GM12878 (cell line): ENCODE measurements around the gene VEPH1.

Experiments used
- CEBPB ChIP-seq, 2 experiments: fragments of 150-350 bp in 1 of 2; IDR thresholded peaks; 2 replicates each; pipeline ENCODE4 v1.6.1; 2012 to 2014; ENCODE audit warnings: low read depth in 2 of 2, low read length in 2 of 2, borderline replicate concordance in 1 of 2, inconsistent platforms in 1 of 2
- CTCF ChIP-seq, 3 experiments: IDR thresholded peaks in 2 of 3; conservative IDR thresholded peaks in 1 of 3; 2 replicates each; pipeline ENCODE4 v1.5.1; 2011; ENCODE audit warnings: low read depth in 3 of 3, low read length in 3 of 3, mild to moderate bottlenecking in 3 of 3, control low read depth in 2 of 3, moderate library complexity in 2 of 3, inconsistent platforms in 1 of 3, mixed read lengths in 1 of 3; ENCODE audit not compliant: control insufficient read depth in 2 of 3, insufficient read depth in 1 of 3; ENCODE audit errors: extremely low read depth in 1 of 3
- E4F1 ChIP-seq: fragments of 450-650 bp; IDR thresholded peaks from 2 replicates; pipeline ENCODE4 v1.6.1; 2018; ENCODE audit warnings: borderline replicate concordance, mild to moderate bottlenecking; ENCODE audit not compliant: partially characterized antibody
- EZH2 ChIP-seq: IDR thresholded peaks from 2 replicates; pipeline ENCODE4 v1.6.1; 2012; ENCODE audit warnings: low read depth, mild to moderate bottlenecking, control low read depth, inconsistent platforms, low read length, borderline replicate concordance; ENCODE audit not compliant: control insufficient read depth
- HDGF ChIP-seq: fragments of 450-650 bp; IDR thresholded peaks from 2 replicates; pipeline ENCODE4 v1.6.1; 2016; ENCODE audit warnings: antibody characterized with exemption
- MAX ChIP-seq: IDR thresholded peaks from 2 replicates; pipeline ENCODE4 v1.6.1; 2012; ENCODE audit warnings: low read depth, low read length, improper control_type of control experiment
- NR2C1 ChIP-seq: fragments of 450-650 bp; IDR thresholded peaks from 2 replicates; pipeline ENCODE4 v1.6.1; 2017; ENCODE audit warnings: antibody characterized with exemption, mild to moderate bottlenecking, moderate library complexity
- POLR2A ChIP-seq: IDR thresholded peaks from 2 replicates; pipeline ENCODE4 v1.6.1; 2011; ENCODE audit warnings: low read depth, mild to moderate bottlenecking, low read length
- POLR2AphosphoS5 ChIP-seq: IDR thresholded peaks from 2 replicates; pipeline ENCODE4 v1.6.1; 2011; ENCODE audit warnings: mild to moderate bottlenecking, low read length, inconsistent platforms
- SIN3A ChIP-seq: IDR thresholded peaks from 2 replicates; pipeline ENCODE4 v1.6.1; 2012; ENCODE audit warnings: low read depth, low read length, improper control_type of control experiment
- USF2 ChIP-seq: IDR thresholded peaks from 2 replicates; pipeline ENCODE4 v1.6.1; 2011; ENCODE audit warnings: low read depth, low read length, improper control_type of control experiment, borderline replicate concordance
- YBX1 ChIP-seq: fragments of 450-650 bp; IDR thresholded peaks from 2 replicates; pipeline ENCODE4 v1.6.1; 2016; ENCODE audit warnings: antibody characterized with exemption
- ZNF24 ChIP-seq: fragments of 450-650 bp; IDR thresholded peaks from 2 replicates; pipeline ENCODE4 v1.6.1; 2017; ENCODE audit warnings: antibody characterized with exemption, mild to moderate bottlenecking

GRCh38 chr3:157441102-157441624 lies 62.1 kb downstream of the VEPH1 start:
- TF ChIP-seq YBX1 (no peak), USF2 (no peak), CTCF (IDR thresholded peaks at IDR 0.05 in 2 of 3, conservative IDR thresholded peaks at IDR 0.05 in 1 of 3; ENCODE audit: control insufficient read depth in 2 of 3, extremely low read depth in 1 of 3, insufficient read depth in 1 of 3, low read depth in 3 of 3, low read length in 3 of 3) (no peak), MAX (no peak), CEBPB (IDR thresholded peaks at IDR 0.05; ENCODE audit: borderline replicate concordance in 1 of 2, low read depth in 2 of 2, low read length in 2 of 2) (no peak), EZH2 (no peak), ZNF24 (no peak), E4F1 (no peak), SIN3A (no peak), HDGF (no peak), POLR2AphosphoS5 (no peak), POLR2A (no peak), NR2C1 (no peak)
